ENCODE measurements around the gene PRIM1. TPM values are rescaled to one million over a fixed set of nuclear protein-coding genes. Genes with fewer than 3 reads are reported as not detected.

PRIM1 gene
- total RNA-seq, 1 experiment from 2014 or later = 50.7 TPM

- no peak overlapping the region for H2BK5ac ChIP-seq (ENCODE audit: insufficient read length, low read length)
- H2BK20ac ChIP-seq (ENCODE audit: low read depth, low read length, poor library complexity, severe bottlenecking) = no peak overlapping the region
- no peak overlapping the region for H3K14ac ChIP-seq (ENCODE audit: insufficient read depth, low read length)
- H3K9ac ChIP-seq (ENCODE audit: extremely low read depth, insufficient read length, low read length) = no peak overlapping the region
- H3K23ac ChIP-seq (ENCODE audit: insufficient read length, low read depth, low read length) = no peak overlapping the region
- H3K56ac ChIP-seq (ENCODE audit: insufficient read length, low read depth, low read length) = no peak overlapping the region
- no peak overlapping the region for H2BK12ac ChIP-seq (ENCODE audit: insufficient read length, low read depth, low read length)
- H3K9me3 ChIP-seq (ENCODE audit: control insufficient read depth, low read depth, low read length) = no peaks in the 10 kb centered on the region
- no peak for DNase-seq
- H4K5ac ChIP-seq (ENCODE audit: insufficient read length, low read depth, low read length) = no peak overlapping the region
- no peaks in the 10 kb centered on the region for H3K27me3 Mint-ChIP-seq (ENCODE audit: low read depth)
- H3K4me2 ChIP-seq (ENCODE audit: insufficient read depth, insufficient read length, low read length) = no peak overlapping the region
- H3T11ph ChIP-seq (ENCODE audit: low read length) = no peak overlapping the region
- no peak overlapping the region for H2AFZ ChIP-seq (ENCODE audit: low read length)
- TF ChIP-seq CTCF (conservative IDR thresholded peaks at IDR 0.05) = no peak
- H3K27me3 ChIP-seq (ENCODE audit: insufficient read depth, low read length) = no peaks in the 10 kb centered on the region
- no peak overlapping the region for H3K4ac ChIP-seq (ENCODE audit: low read depth, low read length)
- no peaks in the 10 kb centered on the region for H3K23me2 ChIP-seq (ENCODE audit: insufficient read length, low read depth, low read length, poor library complexity, severe bottlenecking)
- H2BK15ac ChIP-seq (ENCODE audit: low read depth, low read length) = no peak overlapping the region
- no peaks in the 10 kb centered on the region; the same call in 1 of the 2 replicates for H3K4me1 ChIP-seq (ENCODE audit: insufficient read depth, low read length)
- H4K8ac ChIP-seq (replicated peaks; ENCODE audit: insufficient read length, low read depth, low read length) = no peak overlapping the region
- no peak overlapping the region for H2AK5ac ChIP-seq (ENCODE audit: insufficient read length, low read length)
- H3K79me1 ChIP-seq (ENCODE audit: insufficient read depth, low read depth, low read length, poor library complexity, severe bottlenecking) = peaks cover 4% of the 10 kb centered on the region
- no peak overlapping the region for H3K18ac ChIP-seq (ENCODE audit: insufficient read length, low read depth, low read length)
- H2BK120ac ChIP-seq (ENCODE audit: low read depth, low read length, poor library complexity, severe bottlenecking) = no peak overlapping the region
- H3K4me3 Mint-ChIP-seq = no peak overlapping the region
- H3K36me3 Mint-ChIP-seq (ENCODE audit: insufficient read depth in 1 of 3, low read depth in 3 of 3) = peaks cover 74 to 83% (median 80%) of the 10 kb centered on the region in 3 experiments
- no peak overlapping the region for H3K27ac ChIP-seq (ENCODE audit: insufficient read length, low read depth, low read length)
- H3K79me2 ChIP-seq (ENCODE audit: insufficient read depth, low read length) = peaks cover 14% of the 10 kb centered on the region; the same call in 1 of the 2 replicates
- no peak overlapping the region for H4K91ac ChIP-seq (ENCODE audit: insufficient read length, low read depth, low read length)
- H3K27ac Mint-ChIP-seq = peak overlapping the region; percentile 17 to 90 (median 87); a peak in 5 of 7 replicates
- no CpG with 5 or more reads among the region's 8 CpGs for WGBS (ENCODE audit: extremely low coverage, insufficient read length, low lambda C conversion rate)
- H3K4me1 Mint-ChIP-seq = peaks cover 35 to 38% of the 10 kb centered on the region in 2 experiments
- no peaks in the 10 kb centered on the region for H3K9me3 Mint-ChIP-seq
- no peaks in the 10 kb centered on the region for H4K20me1 ChIP-seq (ENCODE audit: control insufficient read depth, insufficient read depth, insufficient read length)
These were observed 36.3 kb downstream of the PRIM1 start for GRCh38 chr12:56715798-56716197.
